GM19372 (cell line): Measurements from ENCODE around the gene NKAIN2.
"Not testable (repeated sequence)": the region's sequence is repeated elsewhere in the genome, so short reads cannot be mapped to it uniquely, and the experiment has no call there.

Experiments
- ATAC-seq: cut with Tn5 transposase; IDR thresholded peaks from one replicate; pipeline ENCODE4 v1.9.1; 2021; ENCODE audit warnings: mild to moderate bottlenecking, low read depth, moderate library complexity; ENCODE audit not compliant: unreplicated experiment

The NKAIN2 gene

DNA sequence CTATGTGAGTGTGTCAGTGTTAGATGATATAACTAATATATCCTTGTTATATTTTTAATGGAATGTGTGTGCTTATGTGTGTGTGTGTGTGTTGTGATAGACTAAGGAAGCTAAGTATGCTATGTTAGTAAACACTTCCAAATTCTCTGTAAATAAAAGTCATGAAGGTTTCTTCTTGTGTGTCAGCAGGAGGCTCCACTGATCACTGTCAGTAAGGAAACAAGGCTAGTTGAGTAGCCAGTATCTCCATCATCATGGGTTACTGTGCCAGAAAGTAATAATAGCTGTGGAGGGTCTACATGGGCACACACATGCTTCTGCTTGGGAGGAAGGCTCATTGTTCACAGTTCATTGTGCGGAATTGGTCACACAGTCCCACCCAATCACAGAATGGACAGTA is 855.8 kb downstream of the NKAIN2 start:
- no peak for ATAC-seq

DNA sequence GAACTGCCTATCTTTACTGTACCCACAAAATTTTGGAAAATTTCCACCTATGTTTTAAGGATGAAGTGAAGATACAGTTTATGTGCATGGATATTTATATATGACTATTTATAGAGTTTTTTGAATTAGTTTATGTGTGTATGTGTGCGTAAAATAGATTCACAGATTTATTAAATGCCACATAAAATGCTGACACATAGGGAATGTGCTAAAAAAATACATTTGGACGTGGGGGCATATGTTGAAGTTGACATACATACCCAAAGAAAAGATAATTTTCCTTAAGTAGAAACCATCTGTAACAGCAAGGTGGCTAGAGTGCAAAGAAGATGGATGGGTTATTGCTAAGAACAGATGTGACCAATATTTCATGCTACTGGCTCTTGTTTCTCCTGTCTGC is 856.5 kb downstream of the NKAIN2 start:
- ATAC-seq, result no peak

DNA sequence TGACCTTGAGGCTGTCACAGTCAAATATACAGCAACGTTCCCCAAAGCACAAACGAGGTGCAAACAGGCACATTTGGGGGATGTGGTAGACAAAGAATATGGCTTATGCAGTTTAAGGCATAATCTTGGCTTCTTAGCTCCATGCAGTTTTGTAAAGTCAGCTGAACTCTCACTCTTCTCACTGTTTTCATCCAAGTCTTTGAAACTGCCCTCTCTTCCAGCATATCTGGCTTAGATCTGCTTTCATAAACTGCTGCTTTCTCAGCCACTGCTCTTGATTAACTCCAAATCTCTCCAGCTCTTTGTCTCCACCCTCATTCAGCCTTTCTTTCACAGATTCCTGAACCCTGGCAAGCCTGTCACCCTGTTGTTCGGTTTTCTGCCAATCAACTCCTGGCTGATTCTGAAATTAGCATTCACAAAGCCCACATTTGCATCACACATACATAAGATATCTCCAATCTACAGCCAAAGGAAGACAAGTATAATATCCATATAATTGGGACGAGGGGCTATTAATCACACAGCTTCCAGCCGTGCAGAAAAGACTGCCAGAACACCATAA is 857.5 kb downstream of the NKAIN2 start:
- ATAC-seq, result no peak

DNA sequence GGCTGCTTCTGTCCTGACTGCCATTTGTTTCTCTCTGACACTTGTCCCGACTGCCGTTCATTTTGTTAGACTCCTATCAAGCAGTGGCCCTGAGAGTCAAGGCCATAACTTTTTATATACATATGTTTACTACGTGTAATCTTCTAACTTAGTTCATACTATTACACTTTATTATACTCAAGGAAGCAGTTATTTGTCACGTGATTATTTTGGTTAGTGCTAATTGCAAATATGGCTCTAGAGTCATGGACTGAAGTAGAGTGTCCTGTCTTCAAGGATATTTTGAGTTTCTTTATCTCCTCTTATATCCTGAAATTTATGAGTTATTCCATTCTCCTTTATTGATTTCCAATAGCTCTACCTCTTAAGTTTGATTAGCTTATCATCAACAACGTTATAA is 864.4 kb downstream of the NKAIN2 start:
- ATAC-seq, result no peak

DNA sequence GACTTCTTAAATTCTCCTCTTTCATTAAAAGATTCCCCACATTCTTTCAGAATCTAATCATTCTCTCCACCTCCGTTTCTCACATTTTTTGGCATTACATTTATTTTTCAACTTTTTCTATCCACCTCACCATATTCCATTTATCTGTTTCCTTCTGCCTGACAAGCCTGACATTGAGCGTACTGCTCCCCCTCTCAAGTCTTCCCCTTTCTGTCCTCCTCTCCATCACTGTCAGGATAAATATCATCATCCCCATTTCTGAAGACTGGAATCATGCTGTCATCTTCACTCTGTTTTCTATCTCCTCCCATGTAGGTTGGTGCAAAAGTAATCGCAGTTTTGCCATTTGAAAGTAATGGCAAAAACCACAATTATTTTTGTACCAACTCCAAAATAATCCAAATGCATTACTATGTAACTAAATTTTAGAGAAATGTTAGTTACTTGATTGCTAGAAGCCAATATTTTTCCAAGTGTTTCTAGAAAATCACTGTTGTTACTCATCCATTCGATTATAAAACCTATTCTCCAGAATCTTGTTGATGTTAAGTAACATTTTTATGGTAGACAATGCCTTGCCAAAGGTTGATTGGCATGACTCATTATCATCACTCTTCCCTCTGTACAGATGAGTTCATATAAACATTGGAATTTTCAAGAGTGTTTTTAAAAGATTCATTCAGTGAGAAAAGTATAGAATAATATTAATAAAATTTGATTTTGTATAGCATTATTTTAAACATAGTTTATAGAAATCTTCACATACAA is 866.2 kb downstream of the NKAIN2 start:
- ATAC-seq, result no peak

DNA sequence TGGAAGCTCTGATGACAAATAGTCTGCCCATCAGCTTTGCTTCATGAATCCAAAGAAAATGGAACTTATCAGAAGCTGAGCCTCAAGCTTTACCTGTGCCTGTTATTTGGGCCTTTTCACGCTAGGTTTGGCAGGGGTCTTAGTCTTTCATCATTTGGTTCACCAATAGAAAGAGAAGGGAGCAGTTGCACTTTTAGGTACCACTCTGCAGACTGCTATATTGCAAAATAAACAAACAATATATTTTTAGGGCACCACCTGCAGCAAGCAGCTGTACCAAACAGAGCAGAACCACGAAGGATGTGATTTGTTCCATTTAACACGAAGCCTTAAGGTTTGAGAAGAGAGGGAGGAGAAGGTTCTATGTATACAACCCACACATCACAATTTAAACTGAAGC is 867.1 kb downstream of the NKAIN2 start:
- ATAC-seq, result no peak

DNA sequence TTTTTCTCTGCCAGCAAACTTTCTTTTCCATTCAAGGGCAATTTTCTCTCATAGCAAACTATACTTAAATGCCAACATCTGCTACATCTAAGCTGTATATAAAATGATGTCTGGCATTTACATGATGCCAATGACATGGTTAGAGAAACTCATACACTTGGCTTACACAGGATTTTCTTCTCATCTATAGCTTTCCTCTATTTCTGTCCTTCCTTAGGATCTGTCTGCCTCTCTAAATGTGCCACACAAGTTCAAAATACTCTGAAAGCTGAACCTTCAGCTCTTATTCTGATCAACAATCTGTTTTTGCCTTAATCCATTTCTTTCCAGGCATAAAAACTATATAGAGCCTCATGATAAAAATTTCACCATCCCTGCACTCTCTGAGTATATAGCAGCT is 867.7 kb downstream of the NKAIN2 start:
- ATAC-seq, result no peak

DNA sequence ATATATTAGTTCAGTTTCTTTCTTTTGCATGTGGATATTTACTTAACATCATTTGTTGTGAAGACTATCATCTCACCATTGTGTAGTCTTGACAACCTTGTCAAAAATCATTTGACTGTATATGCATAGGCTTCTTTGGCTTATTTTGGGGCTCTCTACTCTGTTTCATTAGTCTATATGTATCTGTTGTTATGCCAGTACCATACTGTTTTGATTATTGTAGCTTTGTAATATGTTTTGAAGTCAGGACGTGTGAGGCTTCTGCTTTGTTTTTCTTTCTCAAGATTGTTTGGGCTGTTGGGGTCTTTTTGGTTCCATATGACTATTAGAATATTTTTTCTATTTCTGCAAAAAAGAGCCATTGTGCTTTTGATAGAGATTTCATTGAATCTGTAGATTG is 870.4 kb downstream of the NKAIN2 start:
- ATAC-seq, result no peak

DNA sequence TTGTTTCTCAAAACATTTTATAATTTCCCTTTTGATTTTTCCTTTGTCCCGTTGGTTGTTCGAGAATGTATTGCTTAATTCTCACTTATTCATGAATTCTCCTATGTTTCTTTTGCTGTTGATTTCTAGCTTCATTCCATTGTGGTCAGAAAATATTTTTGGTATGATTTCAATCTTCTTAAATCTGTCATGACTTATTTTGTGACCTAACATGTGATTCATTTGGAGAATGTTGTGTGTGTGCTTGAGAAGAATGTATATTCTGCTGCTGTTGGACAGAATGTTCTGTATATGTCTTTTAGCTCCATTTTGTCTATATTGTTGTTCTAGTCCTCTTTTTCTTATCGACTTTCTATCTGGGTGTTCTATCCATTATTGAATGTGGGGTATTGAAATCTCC is 872.4 kb downstream of the NKAIN2 start:
- no peak for ATAC-seq

DNA sequence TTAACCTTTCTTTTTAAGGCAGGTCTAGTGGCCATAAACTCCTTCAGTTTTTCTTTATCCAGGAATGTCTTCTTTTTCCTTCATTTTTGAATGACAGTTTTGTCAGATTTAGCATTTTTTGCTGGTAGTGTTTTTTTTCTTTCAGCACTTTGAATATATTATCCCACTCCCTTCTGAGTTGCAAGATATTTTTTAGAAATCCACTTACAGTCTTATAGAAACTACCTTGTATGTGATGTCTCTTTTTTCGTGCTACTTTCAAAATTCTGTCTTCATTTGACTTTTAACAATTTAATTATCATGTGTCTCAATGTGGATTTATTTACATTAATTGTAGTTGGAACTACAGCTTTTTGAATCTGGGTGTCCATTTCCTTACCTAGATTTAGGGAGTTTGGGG is 874.2 kb downstream of the NKAIN2 start:
- ATAC-seq, result no peak

DNA sequence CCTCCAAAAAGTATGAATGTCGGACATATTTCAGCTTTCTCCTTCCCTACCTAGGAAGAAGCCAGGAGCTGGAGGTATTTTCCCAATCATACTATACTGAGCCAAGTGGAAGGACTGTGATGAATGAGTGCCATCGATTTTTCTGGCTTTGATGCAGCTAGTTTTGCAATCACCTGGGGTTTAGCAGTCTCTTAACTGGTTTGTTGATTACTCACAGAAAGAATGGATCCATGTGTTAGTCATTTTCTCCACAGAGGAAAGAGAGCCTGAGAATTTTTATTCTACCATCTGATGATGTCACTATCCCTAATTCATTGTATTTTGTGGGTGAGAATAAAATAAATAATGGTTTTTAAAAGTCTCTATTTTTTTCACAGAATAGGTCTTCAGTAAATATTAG is 875.7 kb downstream of the NKAIN2 start:
- ATAC-seq, result no peak

DNA sequence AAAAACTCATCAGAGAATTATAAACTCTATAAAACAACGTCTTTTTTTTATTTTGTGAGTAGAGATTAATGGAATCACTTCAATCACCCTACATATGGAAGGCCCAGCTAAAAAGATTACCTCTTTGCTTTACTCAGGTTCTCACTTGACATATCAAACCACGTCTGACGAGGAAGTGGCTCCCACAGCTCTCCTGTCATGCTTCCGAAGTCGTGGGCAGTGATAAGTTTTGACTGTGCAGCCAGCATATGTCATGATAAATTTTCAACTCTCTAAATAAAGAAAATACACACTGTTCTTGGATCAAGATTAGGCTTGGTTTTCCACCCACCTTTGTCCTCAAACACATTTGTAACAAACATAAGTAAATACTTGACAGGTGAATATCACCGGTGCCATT is 879.1 kb downstream of the NKAIN2 start:
- ATAC-seq, result no peak

DNA sequence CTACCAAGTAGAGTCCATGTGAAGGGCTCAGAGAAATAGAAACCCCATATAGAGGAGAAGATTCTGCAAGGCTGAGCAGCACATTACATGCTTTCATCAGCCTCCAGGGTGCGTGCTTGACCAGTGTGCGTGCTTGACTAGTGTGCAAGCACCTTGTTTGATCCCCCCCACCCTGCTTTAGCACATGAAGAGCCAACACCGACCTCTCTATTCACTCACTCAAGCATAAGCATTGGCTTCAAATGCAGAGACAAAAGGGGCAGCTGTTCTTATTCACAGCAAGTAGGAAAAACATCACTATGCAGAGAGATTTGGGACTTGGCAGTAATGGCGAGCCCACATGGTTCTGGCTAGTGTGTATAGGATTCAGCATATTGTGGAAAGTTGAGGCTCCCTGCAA is 879.8 kb downstream of the NKAIN2 start:
- no peak for ATAC-seq

DNA sequence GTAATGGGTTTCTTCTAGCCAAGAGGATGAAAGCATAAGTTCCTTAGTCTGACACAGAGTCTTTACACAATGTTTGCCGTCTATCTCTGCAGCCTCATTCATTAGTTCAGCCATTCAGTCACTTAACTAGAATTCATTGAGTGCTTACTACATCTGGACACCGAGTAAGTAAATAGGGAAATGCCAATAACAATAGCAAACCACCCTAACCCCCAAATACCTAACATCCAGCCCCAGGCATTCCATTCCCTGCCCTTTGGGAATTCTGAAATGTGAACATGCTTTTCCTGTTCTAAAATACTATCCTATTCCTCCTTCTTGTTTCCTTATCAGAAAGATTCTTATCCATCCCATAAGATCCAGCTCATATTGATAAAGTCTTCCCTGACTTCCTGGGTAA is 881.0 kb downstream of the NKAIN2 start:
- ATAC-seq, result no peak

DNA sequence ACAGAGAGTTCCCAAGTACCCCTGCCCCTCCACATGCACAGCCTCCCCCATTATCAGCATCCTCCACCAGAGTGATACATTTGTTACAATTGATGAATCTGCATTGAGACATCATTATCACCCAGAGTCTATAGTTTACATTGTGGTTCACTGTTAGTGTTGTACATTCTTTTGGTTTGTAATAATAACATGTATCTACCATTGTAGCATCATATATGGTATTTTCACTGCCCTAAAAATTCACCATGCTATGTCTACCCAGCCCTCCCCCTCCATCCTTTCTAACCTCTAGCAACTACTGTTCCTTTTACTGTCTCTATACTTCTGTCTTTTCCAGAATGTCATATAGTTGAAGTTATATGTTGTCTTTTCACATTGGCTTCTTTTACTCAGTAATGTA is 884.7 kb downstream of the NKAIN2 start:
- ATAC-seq, result no peak

DNA sequence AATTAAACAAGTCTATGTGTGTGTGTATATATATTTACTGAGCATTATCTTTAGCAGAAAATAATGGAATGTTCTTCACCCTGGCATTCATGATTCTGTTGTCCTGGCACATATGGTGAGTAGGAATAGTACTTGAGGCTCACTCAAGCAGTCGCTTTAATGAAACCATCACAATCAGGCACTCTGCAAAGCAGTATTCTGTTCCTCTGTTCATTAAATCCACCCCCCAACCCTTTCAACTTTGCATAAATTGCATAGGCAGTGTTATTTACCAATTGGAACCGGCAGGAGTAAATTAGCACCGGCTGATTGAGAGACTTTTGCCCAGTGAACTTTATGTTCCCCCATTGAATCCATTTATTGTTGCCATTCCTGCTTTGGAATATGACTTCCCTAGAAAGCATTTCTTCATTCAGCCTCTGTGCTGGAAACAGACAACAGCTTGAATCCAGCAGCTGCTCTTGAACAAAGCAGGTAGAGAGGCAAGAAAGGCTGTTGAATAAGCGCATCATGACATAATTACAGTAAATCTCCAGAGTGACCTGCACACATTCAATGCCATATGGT is 890.6 kb downstream of the NKAIN2 start:
- ATAC-seq, result no peak

DNA sequence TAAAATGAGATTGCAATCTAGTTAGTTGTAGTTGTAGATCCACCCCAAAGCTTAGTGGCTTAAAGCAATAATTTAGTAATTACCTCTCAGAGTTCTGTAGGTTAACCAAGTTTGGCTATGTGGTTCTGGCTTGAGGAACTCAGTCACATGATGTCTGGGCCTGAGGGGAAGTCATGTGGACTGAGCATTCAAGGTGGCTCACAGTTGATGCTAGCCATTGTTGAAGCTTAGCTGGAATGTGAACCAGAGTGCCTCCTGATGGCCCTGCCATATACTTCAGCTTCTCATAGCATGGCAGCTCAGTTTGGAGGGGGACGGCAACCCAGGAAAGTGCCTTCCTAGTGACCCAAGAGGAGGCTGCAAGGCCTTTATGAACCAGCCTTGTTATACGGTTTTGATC is 895.4 kb downstream of the NKAIN2 start:
- ATAC-seq, result no peak

DNA sequence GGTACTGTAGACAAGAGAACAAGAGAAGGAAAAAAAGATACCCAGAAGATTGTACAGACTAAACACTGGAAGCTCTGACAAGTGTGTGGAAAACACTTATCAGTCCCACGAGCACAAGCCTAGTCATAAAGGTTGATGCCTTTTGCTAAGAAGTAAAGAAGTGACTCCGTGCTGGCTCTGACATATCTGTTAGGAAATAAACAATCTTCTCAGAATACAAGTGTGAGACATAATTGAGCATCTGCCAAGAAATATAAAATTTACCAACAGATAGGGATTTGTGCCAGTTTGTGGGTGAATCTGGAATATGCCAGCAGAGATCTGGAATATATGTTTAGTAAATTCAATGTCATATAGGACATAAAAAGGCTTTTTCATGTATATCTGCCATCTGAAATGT is 899.9 kb downstream of the NKAIN2 start:
- no peak for ATAC-seq

DNA sequence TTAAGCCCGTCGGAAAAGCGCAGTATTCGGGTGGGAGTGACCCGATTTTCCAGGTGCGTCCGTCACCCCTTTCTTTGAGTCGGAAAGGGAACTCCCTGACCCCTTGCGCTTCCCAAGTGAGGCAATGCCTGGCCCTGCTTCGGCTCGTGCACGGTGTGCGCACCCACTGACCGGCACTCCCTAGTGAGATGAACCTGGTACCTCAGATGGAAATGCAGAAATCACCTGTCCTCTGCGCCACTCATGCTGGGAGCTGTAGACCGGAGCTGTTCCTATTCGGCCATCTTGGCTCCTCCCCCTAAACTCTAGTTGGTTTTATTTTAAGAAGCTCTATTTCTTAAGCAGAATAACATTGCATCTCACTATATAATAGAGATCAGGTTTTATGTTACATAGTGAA is 908.9 kb downstream of the NKAIN2 start:
- not testable (repeated sequence) for ATAC-seq

DNA sequence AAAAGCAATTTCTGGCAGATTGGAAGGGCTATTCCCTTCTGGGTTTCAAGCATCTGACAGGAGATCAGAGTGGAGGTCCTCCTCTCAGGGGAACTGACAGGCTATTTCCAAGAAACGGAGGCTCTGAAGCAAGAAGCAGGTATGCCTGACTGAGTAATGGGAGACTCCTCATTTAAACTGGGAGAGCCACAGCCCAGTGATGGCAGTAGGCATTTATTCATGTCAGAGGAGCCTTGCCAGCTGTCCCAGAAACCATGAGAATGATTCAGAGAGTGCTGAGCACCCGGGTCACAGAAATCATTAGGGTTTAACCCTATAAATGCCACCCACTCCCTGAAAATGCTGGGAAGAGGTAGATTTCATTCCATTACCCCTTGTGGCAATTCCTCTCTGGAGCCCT is 911.1 kb downstream of the NKAIN2 start:
- no peak for ATAC-seq

DNA sequence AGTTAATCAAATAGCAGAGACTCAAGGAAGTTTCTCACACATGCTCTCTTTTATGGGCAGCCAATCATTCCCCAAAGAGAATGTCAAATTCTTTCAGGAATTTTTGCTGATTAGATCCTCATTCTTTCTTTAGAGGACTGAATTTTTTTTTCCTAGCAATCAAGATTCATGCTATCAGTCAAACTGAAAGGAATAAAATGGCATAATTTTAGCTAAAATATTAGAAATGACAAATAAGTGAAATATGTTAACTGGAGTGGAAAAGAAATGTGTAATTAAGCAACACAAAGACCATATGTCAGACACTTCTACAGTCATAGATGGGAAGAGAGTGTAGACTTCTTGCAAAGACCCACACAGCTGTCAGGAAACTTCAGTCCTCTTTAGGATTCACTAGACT is 916.2 kb downstream of the NKAIN2 start:
- ATAC-seq, result no peak

DNA sequence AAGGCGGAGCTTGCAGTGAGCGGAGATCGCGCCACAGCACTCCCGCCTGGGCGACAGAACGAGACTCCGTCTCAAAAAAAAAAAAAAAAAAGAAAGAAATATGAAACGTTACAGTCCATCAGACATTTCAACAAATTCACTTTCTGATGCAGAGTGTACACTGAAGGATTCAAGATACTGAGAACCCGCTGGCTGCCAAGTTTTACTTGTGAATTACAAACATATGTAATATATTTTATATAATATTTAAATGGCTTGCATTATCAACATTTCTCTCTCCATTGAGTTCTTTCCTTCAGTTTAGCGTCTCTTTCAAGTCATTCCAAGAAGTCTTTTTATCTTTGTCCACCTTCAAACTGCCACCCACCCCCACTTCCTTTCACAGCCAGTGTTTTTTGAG is 917.7 kb downstream of the NKAIN2 start:
- no peak for ATAC-seq
